GM19240 (cell line): ENCODE measurements around the gene GPR68.
"Not testable (repeated sequence)": the region's sequence is repeated elsewhere in the genome, so short reads cannot be mapped to it uniquely, and the experiment has no call there.

Experiments
- DNase-seq: peaks from one replicate; pipeline ENCODE4 v3.0.0; 2011; ENCODE audit warnings: low spot score; ENCODE audit not compliant: insufficient read length

GPR68 gene

DNA sequence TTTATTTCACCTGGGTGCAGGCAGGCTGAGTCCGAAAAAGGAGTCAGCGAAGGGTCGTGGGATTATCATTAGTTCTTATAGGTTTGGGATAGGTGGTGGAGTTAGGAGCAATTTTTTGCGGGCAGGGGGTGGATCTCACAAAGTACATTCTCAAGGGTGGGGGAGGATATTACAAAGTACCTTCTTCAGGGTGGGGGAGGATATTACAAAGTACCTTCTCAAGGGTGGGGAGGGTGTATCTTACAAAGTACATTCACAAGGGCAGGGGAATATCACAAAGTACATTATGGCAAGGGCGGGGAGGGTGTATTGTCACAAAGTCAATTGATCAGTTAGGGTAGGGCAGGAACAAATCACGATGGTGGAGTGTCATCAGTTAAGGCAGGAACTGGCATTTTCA lies 43.7 kb downstream of the GPR68 start:
- DNase-seq = not testable (repeated sequence)

- no peak for DNase-seq
Measured at GRCh38 chr14:91197631-91198030, 46.9 kb downstream of the GPR68 start.

GRCh38 chr14:91195881-91196280 lies 48.6 kb downstream of the GPR68 start:
- DNase-seq = no peak

- no peak for DNase-seq
Measured at GRCh38 chr14:91193069-91193468, 51.4 kb downstream of the GPR68 start.

- no peak for DNase-seq
Measured at GRCh38 chr14:91190853-91191252, 53.7 kb downstream of the GPR68 start.

DNA sequence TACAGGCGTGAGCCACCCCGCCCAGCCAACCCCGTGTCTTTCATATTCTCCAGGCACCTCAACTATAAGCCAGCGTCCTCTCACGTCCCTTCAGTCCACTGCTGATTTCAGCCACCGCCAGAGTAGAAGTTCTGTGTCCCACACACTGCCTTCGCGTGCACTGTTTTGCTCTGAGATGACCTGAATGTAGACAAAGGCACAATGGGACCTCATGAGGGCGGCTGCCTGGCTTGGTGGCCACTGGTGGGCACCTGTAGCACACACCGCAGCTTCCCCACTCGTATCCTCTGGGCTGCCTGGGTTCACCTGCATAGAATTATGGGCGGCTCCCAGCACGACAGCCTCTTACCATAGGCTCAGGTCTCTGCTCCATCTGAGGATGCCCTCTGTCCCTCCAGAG lies 57.2 kb downstream of the GPR68 start:
- no peak for DNase-seq

DNA sequence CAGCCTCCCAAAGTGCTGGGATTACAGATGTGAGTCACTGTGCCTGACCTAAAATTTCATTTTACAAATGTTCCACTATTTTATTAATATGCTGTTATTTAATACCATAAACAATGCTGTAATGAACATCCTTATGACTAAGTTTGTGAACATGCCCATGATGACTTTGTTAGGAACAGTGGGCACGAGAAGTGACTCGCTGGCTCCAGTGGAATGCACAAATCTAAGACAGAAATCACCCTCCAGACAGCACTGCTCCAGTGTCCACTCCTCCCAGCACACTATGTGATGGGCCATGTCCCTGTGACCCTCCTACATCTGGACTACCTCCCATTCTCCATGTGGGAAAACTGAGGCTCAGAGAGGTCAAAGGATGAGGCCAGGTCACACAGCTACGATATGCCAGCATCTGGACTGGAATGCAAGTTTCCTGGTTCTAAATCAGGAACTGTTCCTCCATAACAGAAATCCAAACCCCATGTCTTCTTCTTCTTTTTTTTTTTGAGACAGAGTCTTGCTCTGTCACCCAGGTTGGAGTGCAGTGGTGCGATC lies 57.9 kb downstream of the GPR68 start:
- no peak for DNase-seq

DNA sequence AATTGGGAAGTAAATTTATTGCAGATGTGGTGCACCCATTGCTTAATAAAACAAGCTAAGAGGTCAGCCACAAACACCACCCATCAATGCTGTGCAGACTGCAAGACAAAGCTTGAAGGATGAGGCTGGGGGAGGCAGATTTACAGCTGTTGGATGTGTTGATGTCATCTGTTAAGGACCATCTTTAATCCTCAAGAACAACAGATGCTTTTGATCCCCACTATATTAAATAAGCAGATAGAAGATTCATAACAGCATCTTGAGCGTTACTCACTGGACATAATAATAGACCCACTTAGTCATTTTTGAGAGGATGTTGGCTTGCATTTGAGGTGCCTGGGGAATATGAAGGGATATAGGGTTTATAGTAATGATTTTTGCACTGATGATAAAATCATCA lies 58.8 kb downstream of the GPR68 start:
- DNase-seq = no peak

DNA sequence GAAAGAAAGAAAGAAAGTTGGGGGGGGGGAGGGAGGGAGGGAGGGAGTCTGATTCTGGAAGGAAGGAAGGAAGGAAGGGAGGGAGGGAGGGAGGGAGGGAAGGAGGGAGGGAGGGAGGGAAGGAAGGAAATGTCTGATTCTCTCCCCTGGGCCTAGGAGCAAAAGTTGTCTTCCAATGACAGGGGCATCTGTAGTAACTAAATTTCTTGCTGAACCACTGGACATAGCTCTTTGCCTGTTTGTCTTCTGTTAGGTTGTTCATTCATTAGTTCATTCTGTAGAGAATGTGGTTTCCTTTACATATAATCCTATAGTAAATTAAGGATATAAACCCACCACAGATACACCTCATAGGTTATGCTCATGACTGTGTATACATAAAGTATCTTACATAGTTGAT lies 59.9 kb downstream of the GPR68 start:
- no peak for DNase-seq

- DNase-seq = not testable (repeated sequence)
Measured at GRCh38 chr14:91182753-91183152, 61.8 kb downstream of the GPR68 start.
